HL-60 (cell line): Measurements from ENCODE around the gene MARCHF9.
A peak's percentile ranks its signal among the peaks of the same experiment; 100 is the strongest.

ENCODE experiments used
- DNase-seq, 2 experiments: peaks; one replicate each; pipeline ENCODE4 v3.0.0-alpha.2; 2010 to 2020; ENCODE audit warnings: low read depth in 1 of 2, low spot score in 1 of 2
- H3K27ac ChIP-seq: fragments of 250-450 bp; sonication (Bioruptor Pico); replicated peaks from 2 replicates; pipeline ENCODE4 v1.5.1; 2020; ENCODE audit warnings: mild to moderate bottlenecking, moderate library complexity
- H3K27me3 ChIP-seq: fragments of 250-450 bp; sonication (Bioruptor Pico); 2 replicates; pipeline ENCODE4 v1.5.1; 2021; ENCODE audit warnings: mild to moderate bottlenecking, moderate library complexity; ENCODE audit not compliant: insufficient read depth, poor library complexity, severe bottlenecking
- H3K4me3 ChIP-seq: replicated peaks from 2 replicates; pipeline ENCODE4 v1.5.1; 2011; ENCODE audit warnings: mild to moderate bottlenecking, control low read depth, low read length; ENCODE audit not compliant: insufficient read depth
- CTCF ChIP-seq: IDR thresholded peaks from one replicate; pipeline ENCODE4 v1.5.1; 2011; ENCODE audit warnings: low read length, control low read depth, inconsistent platforms; ENCODE audit not compliant: insufficient read depth
- GABPA ChIP-seq: IDR thresholded peaks from 2 replicates; pipeline ENCODE4 v1.6.1; 2012; ENCODE audit warnings: low read depth
- POLR2AphosphoS5 ChIP-seq: IDR thresholded peaks from 2 replicates; pipeline ENCODE4 v1.6.1; 2012; ENCODE audit warnings: low read depth
- REST ChIP-seq: IDR thresholded peaks from 2 replicates; pipeline ENCODE4 v1.6.1; 2012; ENCODE audit warnings: low read depth; ENCODE audit not compliant: insufficient replicate concordance
- SPI1 ChIP-seq: IDR thresholded peaks from 2 replicates; pipeline ENCODE4 v1.6.1; 2012; ENCODE audit warnings: low read depth, mild to moderate bottlenecking, borderline replicate concordance

Gene MARCHF9

GRCh38 chr12:57751432-57751787, 3.5 kb upstream of the MARCHF9 start:
- Histone ChIP-seq H3K4me3 (peak overlapping the region; percentile 71), H3K27me3 (no peaks in the 10 kb centered on the region), H3K27ac (peak overlapping the region; percentile 95)
- TF ChIP-seq SPI1 (no peak), POLR2AphosphoS5 (0 out of 2 replicates have a peak, but pooled peaks have one; percentile 22)
- DNase-seq = no peak

DNA sequence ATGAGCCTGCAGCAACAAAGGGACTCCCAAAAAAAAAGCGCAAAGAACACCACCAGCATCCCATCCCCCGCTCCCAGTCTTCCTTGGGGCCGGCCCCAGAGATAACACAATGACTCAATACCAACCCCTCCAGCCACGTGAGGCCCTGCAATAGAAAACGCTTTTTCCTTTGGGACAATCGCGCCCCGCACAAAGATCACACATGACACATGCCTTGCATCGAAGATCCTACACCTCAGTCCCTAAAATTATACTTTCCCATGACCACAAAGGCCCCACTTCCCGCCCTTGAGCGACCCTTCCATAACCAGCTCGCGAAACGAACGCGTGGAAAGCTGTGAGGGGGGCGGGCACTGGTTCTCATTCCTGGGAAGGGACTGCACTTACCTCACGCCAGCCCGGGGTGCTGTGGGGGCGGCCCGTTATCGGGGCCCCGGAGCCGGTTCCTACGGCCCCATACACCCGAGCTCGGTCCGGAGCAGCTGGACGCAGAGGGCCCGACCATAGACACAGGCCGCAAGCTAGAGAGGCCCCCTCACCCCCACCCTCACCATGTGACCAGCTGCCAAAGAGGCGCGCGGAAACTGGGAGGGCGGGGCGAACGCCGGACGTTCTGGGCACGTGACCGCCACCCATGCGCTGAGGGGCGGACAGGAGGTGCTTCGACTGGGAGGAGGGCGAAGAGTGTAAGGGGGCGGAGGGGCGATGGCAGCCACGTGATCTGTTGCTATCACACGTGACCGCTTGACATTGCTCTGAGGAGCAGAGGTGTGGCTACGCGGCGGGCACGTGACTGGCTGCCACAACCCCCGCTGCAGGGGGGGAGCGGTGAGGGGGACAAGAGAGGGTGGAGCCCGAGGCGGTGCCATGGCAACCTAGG, 2.9 kb upstream of the MARCHF9 start, which contains the start of gene CDK4:
Gene CDK4, minus strand, starts transcription at position 523 of the 880 bp plus-strand sequence. CDS start 593 bp downstream, outside the sequence.
- Histone ChIP-seq H3K27me3 (no peaks in the 10 kb centered on the region), H3K27ac (peak within 1 kb of the TSS; percentile 95), H3K4me3 (peak within 1 kb of the TSS; percentile 71)
- DNase-seq = peak; percentile 100
- peak; percentile 27 for TF ChIP-seq REST
- no peak for TF ChIP-seq CTCF
- TF ChIP-seq SPI1 = no peak
- TF ChIP-seq GABPA = no peak
- TF ChIP-seq POLR2AphosphoS5 = peak; percentile 79

DNA sequence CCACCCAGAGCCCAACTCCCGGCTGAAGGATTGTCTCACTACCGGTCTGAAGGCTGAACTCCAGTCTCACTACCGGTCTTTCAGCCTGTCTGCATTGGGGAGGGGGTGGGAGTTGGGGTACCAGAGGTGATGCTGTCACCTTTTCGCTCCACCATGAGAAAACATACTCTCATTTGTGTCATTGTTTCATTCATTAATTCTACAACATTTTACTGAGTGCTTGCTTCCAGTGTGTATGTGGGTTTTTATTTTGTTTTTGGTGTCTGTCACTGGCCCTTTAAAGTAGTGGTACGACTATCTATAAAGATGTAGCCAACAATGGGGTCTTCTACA, 2.3 kb upstream of the MARCHF9 start:
- no peak for DNase-seq
- H3K4me3 ChIP-seq = peak overlapping the region; percentile 71
- peaks cover under 1% of the 10 kb centered on the region for H3K27me3 ChIP-seq
- peak overlapping the region; percentile 56 for H3K27ac ChIP-seq
- no peak for TF ChIP-seq SPI1
- TF ChIP-seq GABPA = no peak
- TF ChIP-seq CTCF = no peak
- TF ChIP-seq REST = no peak
- TF ChIP-seq POLR2AphosphoS5 = no peak

- H3K27me3 ChIP-seq = peaks cover 3% of the 10 kb centered on the region
- DNase-seq = no peak
- no peak overlapping the region for H3K27ac ChIP-seq
- TF ChIP-seq SPI1 = no peak
- TF ChIP-seq REST = no peak
- no peak for TF ChIP-seq CTCF
- no peak for TF ChIP-seq POLR2AphosphoS5
- no peak overlapping the region for H3K4me3 ChIP-seq
These were observed 1.1 kb upstream of the MARCHF9 start for GRCh38 chr12:57753756-57754337.
